ENCODE results near the gene PRMT7.

Gene PRMT7

DNA sequence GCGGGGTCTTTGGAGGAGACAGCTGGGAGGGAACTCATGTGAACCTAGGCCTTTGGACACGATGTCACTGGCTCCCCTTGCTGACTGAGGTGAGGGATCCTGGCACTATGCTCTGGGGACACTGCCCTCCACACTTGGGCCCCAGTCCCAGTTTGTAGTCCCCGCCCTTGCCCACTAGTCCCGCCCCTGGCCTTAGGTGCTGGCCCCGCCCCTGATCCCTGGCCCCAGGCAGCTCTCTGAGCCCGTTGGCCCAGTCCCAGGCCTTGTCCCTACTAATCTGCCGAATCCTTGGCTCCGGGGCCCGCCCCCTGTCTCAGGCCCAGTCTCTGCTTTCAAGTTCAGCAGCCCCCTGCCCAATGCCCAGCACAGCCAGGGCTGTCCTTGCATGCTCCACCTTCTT lies 76.5 kb downstream of the PRMT7 start:
- DNase-seq, result no peak
- H2AFZ ChIP-seq (ENCODE audit: low read depth, low read length), result no peak overlapping the region
- no peak overlapping the region for H3K4me2 ChIP-seq (ENCODE audit: insufficient read depth, low read length)
- H3K9me3 ChIP-seq (ENCODE audit: insufficient read depth, low read length, severe bottlenecking), result no peaks in the 10 kb centered on the region
- no peak for ATAC-seq (ENCODE audit: insufficient read depth, low read depth)
- H3K36me3 ChIP-seq (ENCODE audit: insufficient read depth, low read length), result no peaks in the 10 kb centered on the region
- no peak overlapping the region for H3K4me3 ChIP-seq (ENCODE audit: low read depth in 1 of 2, low read length in 2 of 2)
- H3K79me2 ChIP-seq (ENCODE audit: insufficient read depth, low read length), result peaks cover 16% of the 10 kb centered on the region
- no peaks in the 10 kb centered on the region for H3K27me3 ChIP-seq (ENCODE audit: insufficient read depth, low read length, poor library complexity)
- H3K9ac ChIP-seq (ENCODE audit: low read depth, low read length), result no peak overlapping the region
- H4K20me1 ChIP-seq (ENCODE audit: insufficient read depth, low read length), result no peaks in the 10 kb centered on the region
- peaks cover 46% of the 10 kb centered on the region for H3K4me1 ChIP-seq (ENCODE audit: insufficient read depth, low read length)
- H3K27ac ChIP-seq (ENCODE audit: low read length), result no peak overlapping the region
- TF ChIP-seq, protein P1, sequence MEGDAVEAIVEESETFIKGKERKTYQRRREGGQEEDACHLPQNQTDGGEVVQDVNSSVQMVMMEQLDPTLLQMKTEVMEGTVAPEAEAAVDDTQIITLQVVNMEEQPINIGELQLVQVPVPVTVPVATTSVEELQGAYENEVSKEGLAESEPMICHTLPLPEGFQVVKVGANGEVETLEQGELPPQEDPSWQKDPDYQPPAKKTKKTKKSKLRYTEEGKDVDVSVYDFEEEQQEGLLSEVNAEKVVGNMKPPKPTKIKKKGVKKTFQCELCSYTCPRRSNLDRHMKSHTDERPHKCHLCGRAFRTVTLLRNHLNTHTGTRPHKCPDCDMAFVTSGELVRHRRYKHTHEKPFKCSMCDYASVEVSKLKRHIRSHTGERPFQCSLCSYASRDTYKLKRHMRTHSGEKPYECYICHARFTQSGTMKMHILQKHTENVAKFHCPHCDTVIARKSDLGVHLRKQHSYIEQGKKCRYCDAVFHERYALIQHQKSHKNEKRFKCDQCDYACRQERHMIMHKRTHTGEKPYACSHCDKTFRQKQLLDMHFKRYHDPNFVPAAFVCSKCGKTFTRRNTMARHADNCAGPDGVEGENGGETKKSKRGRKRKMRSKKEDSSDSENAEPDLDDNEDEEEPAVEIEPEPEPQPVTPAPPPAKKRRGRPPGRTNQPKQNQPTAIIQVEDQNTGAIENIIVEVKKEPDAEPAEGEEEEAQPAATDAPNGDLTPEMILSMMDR (IDR thresholded peaks at IDR 0.05; ENCODE audit: borderline replicate concordance, extremely low read depth, low read length, poor library complexity, severe bottlenecking), result no peak
- no peak for TF ChIP-seq EZH2 (IDR thresholded peaks at IDR 0.05; ENCODE audit: borderline replicate concordance, low read depth, low read length, severe bottlenecking)

GRCh38 chr16:68388124-68388523 lies 77.3 kb downstream of the PRMT7 start:
- no peak for ATAC-seq (ENCODE audit: insufficient read depth, low read depth)
- Histone ChIP-seq H3K27ac (ENCODE audit: low read length) (no peak overlapping the region), H2AFZ (ENCODE audit: low read depth, low read length) (no peak overlapping the region), H3K4me2 (ENCODE audit: insufficient read depth, low read length) (no peak overlapping the region), H3K9me3 (ENCODE audit: insufficient read depth, low read length, severe bottlenecking) (no peaks in the 10 kb centered on the region), H3K79me2 (ENCODE audit: insufficient read depth, low read length) (peaks cover 9% of the 10 kb centered on the region; the same call in 1 of the 2 replicates), H3K4me3 (ENCODE audit: low read depth in 1 of 2, low read length in 2 of 2) (no peak overlapping the region), H3K9ac (ENCODE audit: low read depth, low read length) (no peak overlapping the region), H3K36me3 (ENCODE audit: insufficient read depth, low read length) (no peaks in the 10 kb centered on the region), H3K4me1 (ENCODE audit: insufficient read depth, low read length) (peaks cover 38% of the 10 kb centered on the region), H3K27me3 (ENCODE audit: insufficient read depth, low read length, poor library complexity) (no peaks in the 10 kb centered on the region), H4K20me1 (ENCODE audit: insufficient read depth, low read length) (no peaks in the 10 kb centered on the region)
- no peak for DNase-seq
- TF ChIP-seq, protein P1 (IDR thresholded peaks at IDR 0.05; ENCODE audit: borderline replicate concordance, extremely low read depth, low read length, poor library complexity, severe bottlenecking), result no peak
- no peak for TF ChIP-seq EZH2 (IDR thresholded peaks at IDR 0.05; ENCODE audit: borderline replicate concordance, low read depth, low read length, severe bottlenecking)

GRCh38 chr16:68389006-68389405 lies 78.2 kb downstream of the PRMT7 start:
- H3K27me3 ChIP-seq (ENCODE audit: insufficient read depth, low read length, poor library complexity), result no peaks in the 10 kb centered on the region
- no peak overlapping the region for H3K9ac ChIP-seq (ENCODE audit: low read depth, low read length)
- peaks cover 31% of the 10 kb centered on the region for H3K4me1 ChIP-seq (ENCODE audit: insufficient read depth, low read length)
- H3K79me2 ChIP-seq (ENCODE audit: insufficient read depth, low read length), result 0 out of 2 replicates have a peak, but pooled peaks cover under 1% of the 10 kb centered on the region
- H3K27ac ChIP-seq (ENCODE audit: low read length), result no peak overlapping the region
- H4K20me1 ChIP-seq (ENCODE audit: insufficient read depth, low read length), result no peaks in the 10 kb centered on the region
- no peak overlapping the region for H3K4me3 ChIP-seq (ENCODE audit: low read depth in 1 of 2, low read length in 2 of 2)
- no peak for ATAC-seq (ENCODE audit: insufficient read depth, low read depth)
- no peak for DNase-seq
- no peak overlapping the region for H2AFZ ChIP-seq (ENCODE audit: low read depth, low read length)
- H3K4me2 ChIP-seq (ENCODE audit: insufficient read depth, low read length), result no peak overlapping the region
- no peaks in the 10 kb centered on the region for H3K9me3 ChIP-seq (ENCODE audit: insufficient read depth, low read length, severe bottlenecking)
- no peaks in the 10 kb centered on the region for H3K36me3 ChIP-seq (ENCODE audit: insufficient read depth, low read length)
- TF ChIP-seq, protein P1 (IDR thresholded peaks at IDR 0.05; ENCODE audit: borderline replicate concordance, extremely low read depth, low read length, poor library complexity, severe bottlenecking), result no peak
- no peak for TF ChIP-seq EZH2 (IDR thresholded peaks at IDR 0.05; ENCODE audit: borderline replicate concordance, low read depth, low read length, severe bottlenecking)

Data from DND-41 (cell line).